ENCODE data around the gene LRRC4.

The LRRC4 gene

DNA sequence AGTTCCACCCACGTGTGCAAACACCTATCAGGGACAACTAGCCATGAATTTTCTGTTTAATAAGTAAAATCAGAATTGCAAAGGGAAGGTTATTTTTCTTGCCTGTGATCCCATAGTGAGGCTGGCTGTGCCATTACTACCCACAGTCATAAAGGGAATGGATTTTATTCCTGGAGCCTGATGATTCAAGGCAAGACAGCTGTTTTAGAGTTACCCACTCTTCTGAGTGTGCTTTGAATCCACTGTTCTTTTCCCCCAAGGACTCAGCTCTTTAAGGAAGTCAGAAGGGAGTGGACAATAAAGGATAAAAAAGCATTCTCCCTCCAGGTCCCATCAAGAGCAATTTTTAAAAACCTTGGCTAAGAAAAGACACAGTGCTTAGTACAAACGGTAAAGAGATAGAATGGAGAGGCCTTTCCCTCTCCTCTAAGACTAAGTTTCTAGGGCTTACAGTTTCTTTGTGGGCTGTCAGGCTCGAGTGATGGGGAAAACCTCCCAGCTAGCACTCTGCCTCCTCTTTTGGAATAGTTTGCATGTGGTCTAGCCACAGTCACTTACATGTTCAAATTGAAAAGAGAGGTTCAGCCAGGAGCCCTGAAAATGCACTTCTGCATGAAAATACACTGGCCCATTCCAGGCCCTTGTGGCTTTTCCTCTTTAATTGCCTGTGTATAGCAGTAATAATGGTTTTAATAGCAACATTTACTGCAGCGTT is 5.1 kb upstream of the LRRC4 start:
- no peaks in the 10 kb centered on the region for H3K27me3 ChIP-seq (ENCODE audit: insufficient read depth, poor library complexity, severe bottlenecking)
- TF ChIP-seq, protein P1, sequence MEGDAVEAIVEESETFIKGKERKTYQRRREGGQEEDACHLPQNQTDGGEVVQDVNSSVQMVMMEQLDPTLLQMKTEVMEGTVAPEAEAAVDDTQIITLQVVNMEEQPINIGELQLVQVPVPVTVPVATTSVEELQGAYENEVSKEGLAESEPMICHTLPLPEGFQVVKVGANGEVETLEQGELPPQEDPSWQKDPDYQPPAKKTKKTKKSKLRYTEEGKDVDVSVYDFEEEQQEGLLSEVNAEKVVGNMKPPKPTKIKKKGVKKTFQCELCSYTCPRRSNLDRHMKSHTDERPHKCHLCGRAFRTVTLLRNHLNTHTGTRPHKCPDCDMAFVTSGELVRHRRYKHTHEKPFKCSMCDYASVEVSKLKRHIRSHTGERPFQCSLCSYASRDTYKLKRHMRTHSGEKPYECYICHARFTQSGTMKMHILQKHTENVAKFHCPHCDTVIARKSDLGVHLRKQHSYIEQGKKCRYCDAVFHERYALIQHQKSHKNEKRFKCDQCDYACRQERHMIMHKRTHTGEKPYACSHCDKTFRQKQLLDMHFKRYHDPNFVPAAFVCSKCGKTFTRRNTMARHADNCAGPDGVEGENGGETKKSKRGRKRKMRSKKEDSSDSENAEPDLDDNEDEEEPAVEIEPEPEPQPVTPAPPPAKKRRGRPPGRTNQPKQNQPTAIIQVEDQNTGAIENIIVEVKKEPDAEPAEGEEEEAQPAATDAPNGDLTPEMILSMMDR (IDR thresholded peaks at IDR 0.05; ENCODE audit: poor library complexity, severe bottlenecking), result no peak
- ATAC-seq (ENCODE audit: low read depth), result no peak
- H3K9me3 ChIP-seq (ENCODE audit: severe bottlenecking), result no peaks in the 10 kb centered on the region
- no peak overlapping the region for H3K27ac ChIP-seq (ENCODE audit: poor library complexity, severe bottlenecking)
- peaks cover 8% of the 10 kb centered on the region for H3K4me1 ChIP-seq (ENCODE audit: insufficient read depth, poor library complexity, severe bottlenecking)
- no peaks in the 10 kb centered on the region for H3K36me3 ChIP-seq (ENCODE audit: low read depth)
- DNase-seq (ENCODE audit: low spot score), result no peak
- H3K4me3 ChIP-seq (ENCODE audit: severe bottlenecking), result no peak overlapping the region

DNA sequence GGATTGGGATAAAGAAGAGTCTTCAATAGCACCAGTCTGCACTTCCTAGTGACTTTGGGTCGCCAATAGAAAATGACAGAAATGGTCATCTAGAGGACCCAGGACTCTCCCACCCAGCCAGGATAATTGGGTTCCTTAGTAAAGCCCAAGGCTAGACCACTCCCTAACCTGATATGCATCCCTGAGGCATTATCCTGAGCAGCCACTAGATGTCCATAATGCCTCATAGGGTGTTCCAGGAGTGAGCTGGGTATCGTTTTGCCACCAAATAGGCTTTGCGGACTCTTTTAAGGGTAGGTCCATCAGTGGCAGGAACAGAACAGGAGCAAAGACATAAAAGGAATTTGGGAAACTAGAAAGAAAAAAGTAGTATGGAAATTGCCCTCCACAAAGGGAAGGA is 4.5 kb upstream of the LRRC4 start:
- no peaks in the 10 kb centered on the region for H3K36me3 ChIP-seq (ENCODE audit: low read depth)
- ATAC-seq (ENCODE audit: low read depth) (0 out of 3 replicates have a peak, but pooled peaks have one; percentile 26), DNase-seq (ENCODE audit: low spot score) (no peak)
- H3K4me1 ChIP-seq (ENCODE audit: insufficient read depth, poor library complexity, severe bottlenecking), result peaks cover 1% of the 10 kb centered on the region
- H3K27me3 ChIP-seq (ENCODE audit: insufficient read depth, poor library complexity, severe bottlenecking), result no peaks in the 10 kb centered on the region
- TF ChIP-seq, protein P1 (IDR thresholded peaks at IDR 0.05; ENCODE audit: poor library complexity, severe bottlenecking), result peak; percentile 52
- no peak overlapping the region for H3K4me3 ChIP-seq (ENCODE audit: severe bottlenecking)
- no peak overlapping the region for H3K27ac ChIP-seq (ENCODE audit: poor library complexity, severe bottlenecking)
- no peaks in the 10 kb centered on the region for H3K9me3 ChIP-seq (ENCODE audit: severe bottlenecking)

DNA sequence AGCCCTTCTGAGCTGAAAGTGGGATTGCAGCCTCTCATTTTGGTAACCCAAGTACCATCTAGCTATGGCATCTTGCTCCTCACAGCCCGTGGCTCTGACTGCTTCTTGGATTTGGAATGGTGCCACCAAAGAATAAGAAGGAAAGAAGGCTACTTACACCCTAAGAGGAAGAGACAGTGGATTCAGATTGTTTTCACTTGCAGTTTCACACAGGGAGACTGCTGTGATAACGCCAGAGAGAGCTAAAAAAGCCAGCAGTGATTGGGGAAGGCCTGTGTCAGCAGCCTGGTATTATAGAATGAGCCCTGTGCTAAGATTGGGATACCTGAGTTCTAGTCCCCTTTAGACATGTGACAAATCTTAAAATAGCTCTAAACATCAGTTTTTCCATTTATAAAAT is 3.6 kb upstream of the LRRC4 start:
- DNase-seq (ENCODE audit: low spot score), result no peak
- no peaks in the 10 kb centered on the region for H3K9me3 ChIP-seq (ENCODE audit: severe bottlenecking)
- TF ChIP-seq, protein P1 (IDR thresholded peaks at IDR 0.05; ENCODE audit: poor library complexity, severe bottlenecking), result no peak
- no peak overlapping the region for H3K4me3 ChIP-seq (ENCODE audit: severe bottlenecking)
- no peaks in the 10 kb centered on the region for H3K27me3 ChIP-seq (ENCODE audit: insufficient read depth, poor library complexity, severe bottlenecking)
- ATAC-seq (ENCODE audit: low read depth), result no peak
- H3K4me1 ChIP-seq (ENCODE audit: insufficient read depth, poor library complexity, severe bottlenecking), result no peaks in the 10 kb centered on the region
- no peak overlapping the region for H3K27ac ChIP-seq (ENCODE audit: poor library complexity, severe bottlenecking)
- H3K36me3 ChIP-seq (ENCODE audit: low read depth), result no peaks in the 10 kb centered on the region

DNA sequence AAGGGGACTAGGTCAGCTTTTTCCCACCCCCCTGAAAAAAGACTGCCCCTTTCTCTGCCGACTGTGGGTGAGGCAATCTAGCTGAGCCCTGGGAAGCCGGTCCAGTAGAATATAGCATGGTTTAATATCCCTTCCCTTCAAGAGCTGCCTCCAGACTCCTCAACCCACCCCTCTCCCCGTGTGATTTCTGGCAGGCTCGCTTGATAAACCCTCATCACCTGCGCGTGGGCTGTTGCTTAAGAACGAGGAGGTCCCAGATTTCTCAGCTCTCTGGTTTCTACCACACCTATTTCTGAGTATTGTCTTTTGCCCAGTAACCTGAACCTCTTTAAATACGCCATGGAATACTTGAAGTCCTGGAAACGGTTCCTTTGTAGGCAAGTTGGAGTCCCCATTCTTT is 2.0 kb upstream of the LRRC4 start:
- no peaks in the 10 kb centered on the region for H3K4me1 ChIP-seq (ENCODE audit: insufficient read depth, poor library complexity, severe bottlenecking)

More for the DNA sequence above, 2.0 kb upstream of the LRRC4 start:
- no peak overlapping the region for H3K27ac ChIP-seq (ENCODE audit: poor library complexity, severe bottlenecking)
- H3K4me3 ChIP-seq (ENCODE audit: severe bottlenecking), result no peak overlapping the region
- no peak for DNase-seq (ENCODE audit: low spot score)
- no peak for ATAC-seq (ENCODE audit: low read depth)
- TF ChIP-seq, protein P1 (IDR thresholded peaks at IDR 0.05; ENCODE audit: poor library complexity, severe bottlenecking), result no peak
- H3K27me3 ChIP-seq (ENCODE audit: insufficient read depth, poor library complexity, severe bottlenecking), result no peaks in the 10 kb centered on the region
- no peaks in the 10 kb centered on the region for H3K9me3 ChIP-seq (ENCODE audit: severe bottlenecking)
- no peaks in the 10 kb centered on the region for H3K36me3 ChIP-seq (ENCODE audit: low read depth)

Measured in RWPE2 (cell line).